HG03025 (cell line): ENCODE measurements around the gene CPNE1.

Experiments
- ATAC-seq: cut with Tn5 transposase; IDR thresholded peaks from one replicate; pipeline ENCODE4 v1.9.1; 2021; ENCODE audit warnings: mild to moderate bottlenecking, moderate library complexity; ENCODE audit not compliant: unreplicated experiment, low FRiP score

The CPNE1 gene

GRCh38 chr20:35601990-35602389 lies 62.7 kb downstream of the CPNE1 start:
- no peak for ATAC-seq

GRCh38 chr20:35600993-35601973 lies 63.4 kb downstream of the CPNE1 start:
- ATAC-seq = no peak

DNA sequence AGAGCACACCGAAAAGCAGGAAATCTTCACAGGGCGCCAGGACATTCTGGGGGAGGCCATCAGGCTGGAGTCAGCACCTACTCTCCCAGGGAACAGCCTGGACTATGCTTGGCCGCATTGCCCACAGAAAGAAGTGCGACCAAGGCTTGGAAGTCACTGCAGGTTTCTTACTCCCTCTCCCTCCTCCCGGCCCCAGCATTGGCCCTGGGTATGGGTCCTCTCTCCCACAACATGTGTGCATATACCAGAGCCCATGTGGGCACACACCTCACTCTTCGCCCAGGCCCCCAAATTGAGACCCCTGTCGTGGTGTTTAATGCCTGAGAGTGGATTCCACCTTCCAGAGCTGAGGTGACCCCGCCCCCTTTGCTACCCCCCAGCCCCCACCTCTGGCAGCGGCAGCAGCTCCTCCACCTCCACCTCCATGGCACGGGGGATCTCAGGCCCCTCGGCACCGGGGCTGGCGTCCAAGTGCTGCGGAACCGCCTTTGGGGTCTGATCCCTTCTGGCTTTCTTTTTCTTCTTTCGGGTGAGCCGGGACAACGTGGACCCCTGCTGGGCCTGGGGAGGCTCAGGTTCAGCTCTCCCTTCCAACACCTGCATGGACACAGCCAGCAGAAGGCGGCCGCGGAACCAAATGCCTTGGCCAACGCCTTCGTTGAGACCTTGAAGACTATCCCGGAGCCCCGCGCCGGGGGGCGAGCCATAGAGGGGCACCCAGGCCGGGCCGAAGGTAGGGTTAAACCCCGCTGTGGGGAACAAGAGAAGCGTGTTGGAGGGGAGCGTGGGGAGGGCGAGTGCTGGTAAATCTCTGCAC lies 64.3 kb downstream of the CPNE1 start:
- ATAC-seq = no peak

DNA sequence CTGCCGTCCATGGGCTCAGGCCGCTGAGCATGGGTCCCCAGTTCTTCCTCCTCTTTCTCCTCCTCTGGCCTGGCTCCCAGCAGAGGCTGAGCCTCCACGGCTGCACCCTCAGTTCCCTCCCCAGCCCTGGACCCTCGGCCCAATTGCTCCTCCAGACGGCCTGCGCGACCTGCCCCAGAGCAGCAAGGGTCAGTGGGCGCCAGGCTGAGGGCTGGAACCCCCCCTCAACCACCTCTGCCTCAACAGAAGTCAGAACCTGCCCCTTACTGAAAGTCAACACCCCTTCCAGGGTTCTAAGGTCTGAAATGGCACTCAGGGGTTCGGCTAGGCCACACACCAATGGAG lies 65.0 kb downstream of the CPNE1 start:
- no peak for ATAC-seq

GRCh38 chr20:35598899-35599775 lies 65.6 kb downstream of the CPNE1 start:
- ATAC-seq = no peak

GRCh38 chr20:35598476-35598875 lies 66.2 kb downstream of the CPNE1 start:
- ATAC-seq = no peak

DNA sequence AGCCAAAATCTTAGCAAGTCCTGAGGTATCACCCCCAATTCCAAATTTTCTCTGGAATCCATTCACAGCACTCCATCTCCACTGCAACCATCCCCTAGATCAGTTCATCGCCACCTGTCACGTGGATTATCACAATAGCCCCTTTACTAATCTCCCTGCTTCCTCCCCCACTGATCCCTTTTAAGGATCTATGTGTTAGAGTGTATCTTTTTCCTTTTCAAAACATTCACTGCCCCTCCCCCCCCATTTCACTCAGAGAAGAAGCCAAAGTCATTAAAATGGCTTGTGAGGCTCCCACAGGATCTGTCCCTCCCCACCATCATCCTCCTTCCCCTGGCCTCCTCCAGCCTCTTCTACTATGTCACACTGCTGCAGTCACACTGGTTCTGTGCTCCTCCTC lies 67.5 kb downstream of the CPNE1 start:
- ATAC-seq = no peak

DNA sequence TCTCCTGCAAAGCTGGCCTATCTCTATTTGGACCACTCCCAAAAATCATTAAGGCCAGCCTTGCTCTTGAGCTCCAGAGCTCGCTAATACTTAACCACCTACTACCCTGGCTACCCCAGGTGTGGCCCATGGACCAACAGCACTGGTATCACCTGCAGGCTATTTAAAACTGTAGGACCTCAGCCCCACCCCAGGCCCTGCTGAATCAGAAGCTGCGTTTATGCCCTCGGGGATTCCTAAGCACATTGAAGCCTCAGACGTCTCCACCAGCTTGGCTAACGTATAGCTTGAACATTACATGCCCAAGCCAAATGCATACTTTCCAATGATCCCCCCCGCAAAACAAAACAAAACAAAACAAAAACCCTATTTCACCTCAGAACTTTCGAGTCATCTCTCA lies 68.8 kb downstream of the CPNE1 start:
- no peak for ATAC-seq

DNA sequence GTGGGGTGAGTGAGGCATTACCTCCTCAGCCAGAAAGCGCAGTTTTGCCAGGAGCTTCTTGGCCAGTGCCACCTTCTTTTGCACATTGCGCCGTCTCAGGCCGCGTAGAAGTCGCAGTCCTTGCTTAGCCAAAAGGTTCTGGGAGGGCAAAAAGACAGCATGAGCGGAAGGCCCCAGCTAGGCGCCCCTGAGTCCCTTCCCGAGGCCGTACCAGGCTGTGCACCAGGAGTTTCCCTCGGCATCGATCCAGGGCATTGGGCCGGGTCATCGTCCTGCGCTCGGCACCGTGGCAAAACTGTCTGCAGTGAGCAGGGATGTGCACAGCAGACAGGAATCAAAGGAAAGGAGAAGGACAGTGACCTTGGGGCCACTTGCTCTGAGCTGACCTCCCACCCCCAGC lies 69.2 kb downstream of the CPNE1 start:
- ATAC-seq = no peak

GRCh38 chr20:35592339-35592974 lies 72.2 kb downstream of the CPNE1 start:
- ATAC-seq = no peak

- no peak for ATAC-seq
These were observed 76.3 kb downstream of the CPNE1 start for GRCh38 chr20:35588397-35588796.

- no peak for ATAC-seq
These were observed 77.3 kb downstream of the CPNE1 start for GRCh38 chr20:35587436-35587835.

DNA sequence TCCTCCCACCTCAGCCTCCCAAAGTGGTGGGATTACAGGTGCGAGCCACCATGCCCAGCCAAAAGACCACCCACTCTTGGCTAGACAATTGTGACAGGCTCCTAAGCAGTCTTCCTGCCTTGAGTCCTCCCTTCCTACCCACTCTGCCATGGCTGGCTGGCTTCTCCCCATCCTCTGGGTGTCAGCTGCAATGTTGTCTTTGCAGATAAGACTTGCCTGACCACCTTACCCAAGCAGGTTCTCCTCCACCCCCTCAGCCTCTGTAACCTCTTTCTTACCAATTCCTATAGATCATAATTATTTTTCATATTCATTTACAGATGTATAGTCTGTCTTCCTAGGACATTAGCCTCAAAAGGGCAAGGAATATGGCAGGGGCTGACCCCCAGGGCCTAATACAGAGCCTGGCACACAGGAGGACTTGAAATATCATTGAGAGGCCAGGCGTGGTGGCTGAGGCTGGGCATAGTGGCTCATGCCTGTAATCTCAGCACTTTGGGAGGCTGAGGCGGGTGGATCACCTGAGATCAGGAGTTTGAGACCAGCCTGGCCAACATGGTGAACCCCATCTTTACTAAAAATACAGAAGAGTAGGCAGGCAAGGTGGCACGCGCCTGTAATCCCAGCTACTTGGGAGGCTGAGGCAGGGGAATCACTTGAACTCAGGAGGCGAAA lies 77.8 kb downstream of the CPNE1 start:
- ATAC-seq = no peak

GRCh38 chr20:35583636-35584560 lies 80.8 kb downstream of the CPNE1 start:
- no peak for ATAC-seq

GRCh38 chr20:35582741-35583404 lies 81.8 kb downstream of the CPNE1 start:
- ATAC-seq = no peak

GRCh38 chr20:35582131-35582530 lies 82.6 kb downstream of the CPNE1 start:
- ATAC-seq = no peak

GRCh38 chr20:35579196-35579595 lies 85.5 kb downstream of the CPNE1 start:
- no peak for ATAC-seq

GRCh38 chr20:35578469-35578868 lies 86.2 kb downstream of the CPNE1 start:
- no peak for ATAC-seq
